Smooth muscle cell (in vitro differentiated cells): ENCODE results near the gene SLC22A3. TPM values are rescaled to one million over a fixed set of nuclear protein-coding genes. Genes with fewer than 3 reads are reported as not detected.

Experiments
- DNase-seq: peaks from one replicate; lab custom pipeline; 2025; ENCODE audit not compliant: unreplicated experiment; lab: John Stamatoyannopoulos, UW
- H2AFZ ChIP-seq: fragments of 200-600 bp; sonication (generic); 2 replicates; pipeline ENCODE4 v1.6.0; 2016; ENCODE audit warnings: antibody characterized with exemption, low read depth, mild to moderate bottlenecking
- H3F3A ChIP-seq: fragments of 200-600 bp; sonication (generic); 2 replicates; pipeline ENCODE4 v1.6.0; 2017; ENCODE audit warnings: antibody characterized with exemption, low read depth
- H3K27ac ChIP-seq: fragments of 200-600 bp; sonication (generic); 2 replicates; pipeline ENCODE4 v1.5.1; 2016; ENCODE audit warnings: low read depth, mild to moderate bottlenecking
- H3K27me3 ChIP-seq: fragments of 200-600 bp; sonication (generic); 2 replicates; pipeline ENCODE4 v1.6.1; 2016; ENCODE audit warnings: low read depth, mild to moderate bottlenecking
- H3K36me3 ChIP-seq: fragments of 200-600 bp; sonication (generic); 2 replicates; pipeline ENCODE4 v1.5.1; 2016; ENCODE audit warnings: low read depth
- H3K4me1 ChIP-seq: fragments of 200-600 bp; sonication (generic); 2 replicates; pipeline ENCODE4 v1.5.1; 2016; ENCODE audit warnings: low read depth
- H3K4me2 ChIP-seq: fragments of 200-600 bp; sonication (generic); 2 replicates; pipeline ENCODE4 v1.6.0; 2016; ENCODE audit warnings: mild to moderate bottlenecking
- H3K4me3 ChIP-seq: fragments of 200-600 bp; sonication (generic); 2 replicates; pipeline ENCODE4 v1.5.1; 2016; ENCODE audit warnings: mild to moderate bottlenecking
- H3K79me2 ChIP-seq: fragments of 200-600 bp; sonication (generic); 2 replicates; pipeline ENCODE4 v1.6.0; 2016; ENCODE audit warnings: low read depth, mild to moderate bottlenecking
- H3K9ac ChIP-seq: fragments of 200-600 bp; sonication (generic); 2 replicates; pipeline ENCODE4 v1.6.0; 2016; ENCODE audit warnings: low read depth
- H3K9me3 ChIP-seq: fragments of 200-600 bp; sonication (generic); replicated peaks from 2 replicates; pipeline ENCODE4 v1.5.1; 2016; ENCODE audit warnings: low read depth
- H4K20me1 ChIP-seq: fragments of 200-600 bp; sonication (generic); 2 replicates; pipeline ENCODE4 v1.6.0; 2016; ENCODE audit warnings: low read depth
- CTCF ChIP-seq: fragments of 200-600 bp; sonication (generic); IDR thresholded peaks from 2 replicates; pipeline ENCODE4 v1.5.1; 2017; ENCODE audit warnings: borderline replicate concordance, mild to moderate bottlenecking, antibody characterized with exemption; ENCODE audit not compliant: insufficient read depth, poor library complexity, severe bottlenecking
- WGBS: methylation state at CpG from one replicate; pipeline ENCODE4 v1.1.7; 2016; ENCODE audit warnings: low lambda C conversion rate; 5-methylcytosine and 5-hydroxymethylcytosine counted together
- polyA plus RNA-seq: library from polyadenylated mRNA; unstranded; fragments of >200 nt; fragmentation: Nextera tagmentation; extraction: Ambion mirVana; gene quantifications from 2 replicates; pipeline ENCODE4 v1.2.1, GENCODE V29; 2016
- total RNA-seq: library from RNA; depleted of rRNA; stranded (reverse); fragments of >200 nt; gene quantifications from 2 replicates; pipeline ENCODE4 v1.2.3, GENCODE V29; 2014

The SLC22A3 gene
- total and polyA plus RNA-seq, 2 experiments from 2014 or later: 59.5 to 69.5 TPM

- H3K27me3 ChIP-seq: no peaks in the 10 kb centered on the region
- H4K20me1 ChIP-seq: no peaks in the 10 kb centered on the region
- H3K4me1 ChIP-seq: peaks cover 10% of the 10 kb centered on the region
- no peak overlapping the region for H3K4me2 ChIP-seq
- H3K4me3 ChIP-seq: no peak overlapping the region
- WGBS: 95% methylated on average over 5 of the region's 5 CpGs
- no peaks in the 10 kb centered on the region for H3K79me2 ChIP-seq
- H3F3A ChIP-seq: peaks cover 28% of the 10 kb centered on the region
- no peak overlapping the region for H3K9ac ChIP-seq
- TF ChIP-seq CTCF: no peak
- no peak overlapping the region for H2AFZ ChIP-seq
- H3K9me3 ChIP-seq: no peaks in the 10 kb centered on the region
- no peak for DNase-seq
- H3K27ac ChIP-seq: no peak overlapping the region
- H3K36me3 ChIP-seq: no peaks in the 10 kb centered on the region
These were observed 79.3 kb downstream of the SLC22A3 start for GRCh38 chr6:160427312-160428068.

- Histone ChIP-seq H3F3A (peaks cover 28% of the 10 kb centered on the region), H3K79me2 (no peaks in the 10 kb centered on the region), H3K27ac (no peak overlapping the region), H3K36me3 (no peaks in the 10 kb centered on the region), H3K4me1 (peaks cover 10% of the 10 kb centered on the region), H4K20me1 (no peaks in the 10 kb centered on the region), H3K4me2 (no peak overlapping the region), H3K4me3 (no peak overlapping the region), H3K9me3 (no peaks in the 10 kb centered on the region), H3K9ac (no peak overlapping the region), H3K27me3 (no peaks in the 10 kb centered on the region), H2AFZ (no peak overlapping the region)
- DNase-seq: no peak
- 83% methylated on average over 4 of the region's 4 CpGs for WGBS
- no peak for TF ChIP-seq CTCF
These were observed 79.9 kb downstream of the SLC22A3 start for GRCh38 chr6:160428069-160428430.

GRCh38 chr6:160428818-160429619 lies 80.8 kb downstream of the SLC22A3 start:
- 64% methylated on average over 9 of the region's 9 CpGs for WGBS
- no peaks in the 10 kb centered on the region for H3K36me3 ChIP-seq
- no peaks in the 10 kb centered on the region for H3K27me3 ChIP-seq
- no peaks in the 10 kb centered on the region for H4K20me1 ChIP-seq
- no peak for DNase-seq
- H3K27ac ChIP-seq: peak overlapping the region; percentile 87
- H3K9ac ChIP-seq: no peak overlapping the region
- no peak overlapping the region for H2AFZ ChIP-seq
- no peak overlapping the region for H3K4me3 ChIP-seq
- H3K9me3 ChIP-seq: no peaks in the 10 kb centered on the region
- H3K4me1 ChIP-seq: peaks cover 10% of the 10 kb centered on the region
- no peaks in the 10 kb centered on the region for H3K79me2 ChIP-seq
- H3K4me2 ChIP-seq: no peak overlapping the region
- H3F3A ChIP-seq: peaks cover 28% of the 10 kb centered on the region
- no peak for TF ChIP-seq CTCF
